GM19240 (cell line): ENCODE measurements around the gene LRRC38.

ENCODE experiments used
- DNase-seq: peaks from one replicate; pipeline ENCODE4 v3.0.0; 2011; ENCODE audit warnings: low spot score; ENCODE audit not compliant: insufficient read length

The LRRC38 gene

GRCh38 chr1:13517193-13517812, 3.5 kb upstream of the LRRC38 start:
- no peak for DNase-seq

DNA sequence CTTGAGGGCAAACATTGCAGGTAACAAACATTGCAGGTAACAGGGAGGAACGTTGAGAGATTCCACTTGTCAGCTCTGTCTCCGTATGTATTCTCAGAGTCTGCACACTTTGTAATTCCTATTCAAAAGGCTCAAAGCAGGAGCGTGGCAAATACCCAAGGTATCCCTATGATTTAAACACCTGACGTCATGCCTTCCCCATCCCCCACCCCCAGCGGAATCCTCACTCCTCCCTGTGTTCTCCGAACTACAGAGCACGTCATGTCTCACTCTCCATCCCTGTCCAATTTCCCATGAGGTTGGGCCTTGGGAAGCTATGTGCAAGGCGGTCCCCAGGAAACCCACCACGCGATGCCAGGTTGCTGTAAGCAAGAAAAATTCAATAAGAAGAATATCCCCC, 2.8 kb upstream of the LRRC38 start:
- no peak for DNase-seq

DNA sequence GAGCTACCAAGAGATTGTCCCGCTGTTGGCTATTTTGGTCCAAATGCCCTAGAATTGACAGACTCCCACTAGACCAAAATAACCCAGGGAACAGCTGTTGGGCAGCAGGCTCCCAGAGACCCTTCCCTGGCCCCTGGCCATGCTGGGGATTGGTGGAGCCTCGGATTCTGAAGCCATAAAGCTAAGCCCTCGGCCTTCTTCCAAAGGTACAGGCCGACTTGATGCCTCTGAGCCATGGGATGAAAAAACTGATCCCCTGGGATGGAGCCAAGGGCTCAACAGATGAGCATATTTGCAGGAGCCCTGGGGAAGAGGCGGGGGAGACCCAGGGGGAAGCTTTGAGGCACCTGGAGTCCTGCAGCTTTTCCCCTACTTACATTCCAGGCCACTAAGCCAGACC, 1.0 kb upstream of the LRRC38 start:
- no peak for DNase-seq

DNA sequence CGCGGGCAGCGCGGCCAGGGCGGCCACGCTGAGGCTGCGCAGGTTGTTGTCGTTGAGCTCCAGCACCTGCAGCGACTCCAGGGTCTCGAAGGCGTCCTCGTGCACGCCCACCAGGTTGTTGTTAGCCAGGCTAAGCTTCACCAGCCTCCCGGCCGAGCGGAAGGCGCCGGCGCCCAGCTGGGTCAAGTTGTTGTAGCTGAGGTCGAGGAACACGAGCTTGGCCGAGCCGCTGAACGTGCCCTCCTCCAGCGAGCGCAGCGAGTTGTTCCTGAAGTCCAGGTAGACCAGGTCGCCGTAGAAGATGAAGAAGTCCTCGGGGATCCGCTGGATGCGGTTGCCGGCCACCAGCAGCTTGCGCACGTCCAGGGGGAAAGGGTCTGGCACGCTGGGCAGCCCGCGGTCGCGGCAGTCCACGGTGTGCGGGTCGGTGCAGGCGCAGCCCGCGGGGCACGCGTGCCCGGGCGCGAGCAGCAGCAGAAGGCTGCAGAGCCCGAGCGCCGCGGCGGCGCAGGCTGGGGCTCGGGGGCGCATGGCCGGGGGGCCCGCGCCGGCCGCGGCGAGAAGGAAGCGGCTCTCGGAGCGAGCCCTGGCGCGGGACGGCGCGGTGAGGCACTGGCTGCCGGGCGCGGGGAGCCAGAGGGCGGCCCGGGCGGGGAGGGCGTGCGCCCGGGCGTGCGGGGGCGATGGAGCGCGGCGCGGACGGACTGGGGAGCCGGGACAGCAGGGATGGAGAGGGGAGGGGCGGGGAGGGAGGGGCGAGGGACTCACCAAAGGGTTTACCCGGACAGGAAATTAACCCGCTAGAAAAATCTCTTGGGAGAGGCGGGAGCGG, 524 bp downstream of the LRRC38 start:
- DNase-seq = no peak

DNA sequence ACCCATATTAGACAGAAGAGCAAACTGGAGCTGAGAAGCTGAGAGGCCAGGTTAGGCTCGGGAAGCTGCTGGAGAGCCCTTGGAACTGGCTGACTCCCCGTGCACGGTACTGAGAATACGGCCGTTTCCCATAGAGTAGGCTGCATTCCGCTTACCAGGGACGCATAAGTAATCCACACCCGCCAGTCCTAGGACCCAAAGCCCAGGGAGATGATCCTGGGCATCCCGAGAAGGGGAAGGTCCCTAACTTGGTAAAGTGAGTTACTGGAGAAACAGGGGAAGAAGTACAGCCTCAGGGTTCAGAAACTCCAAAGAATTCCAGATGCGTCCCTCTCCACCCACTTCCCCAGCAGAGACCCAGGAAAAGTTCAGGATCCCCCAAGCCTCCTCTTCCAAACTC, 1.3 kb downstream of the LRRC38 start:
- no peak for DNase-seq

GRCh38 chr1:13510499-13510898, 3.3 kb downstream of the LRRC38 start:
- DNase-seq = no peak

DNA sequence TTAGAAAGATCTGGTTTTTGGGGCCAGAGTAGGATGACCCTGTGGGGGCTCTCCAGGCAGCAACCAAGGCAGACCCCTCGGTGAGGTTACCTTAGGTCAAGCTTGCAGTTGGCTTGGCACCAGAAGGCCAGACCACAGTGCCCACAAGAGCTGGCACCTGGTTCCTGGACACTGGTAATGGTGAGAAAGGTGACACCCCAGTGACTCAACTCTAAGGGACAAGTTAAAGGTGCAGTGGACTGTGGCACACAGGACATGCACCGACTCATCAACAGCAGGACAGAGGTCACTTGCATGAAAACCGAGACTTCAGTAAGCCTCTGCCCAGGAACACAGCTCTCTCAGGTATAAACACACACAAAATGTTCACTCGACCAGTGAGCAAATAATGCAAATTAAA, 6.7 kb downstream of the LRRC38 start:
- DNase-seq = no peak

- no peak for DNase-seq
Measured at GRCh38 chr1:13505020-13505419, 8.8 kb downstream of the LRRC38 start.

DNA sequence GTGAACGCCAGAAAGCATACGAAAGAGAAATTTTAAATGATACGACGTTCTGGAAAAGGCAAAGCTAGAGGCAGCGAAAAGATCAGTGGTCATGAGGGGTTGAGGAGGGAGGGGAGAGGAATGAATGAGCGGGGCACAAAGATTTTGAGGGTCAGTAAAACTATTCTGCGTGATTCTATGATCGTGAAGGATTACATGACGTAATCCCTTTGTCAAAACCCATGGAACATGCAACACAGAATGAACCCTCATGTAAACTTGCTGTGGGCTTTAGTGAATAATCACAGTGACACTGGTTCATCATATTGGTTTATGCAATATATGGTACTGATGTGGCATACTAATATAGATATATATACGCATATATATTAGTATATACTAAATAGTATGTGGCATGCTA, 13.0 kb downstream of the LRRC38 start:
- DNase-seq = no peak

DNA sequence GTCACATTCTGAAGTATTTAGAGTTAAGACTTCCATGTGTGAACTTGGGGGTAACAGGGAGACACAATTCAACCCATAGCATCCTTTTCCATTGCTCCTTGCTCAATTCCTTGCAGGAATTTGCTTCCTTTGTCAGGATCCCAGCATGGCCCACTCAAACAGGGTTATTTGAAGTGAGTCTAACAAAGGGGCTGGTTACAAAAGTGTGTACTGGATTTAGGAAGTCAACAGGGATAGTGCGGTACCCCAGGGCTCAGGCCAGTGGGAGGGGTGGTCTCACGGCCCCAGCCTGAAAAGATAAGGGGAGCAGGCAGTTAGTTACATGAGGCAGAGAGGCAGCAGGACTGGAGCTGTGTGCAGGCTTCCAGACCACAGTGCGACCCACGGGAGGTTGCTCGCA, 14.4 kb downstream of the LRRC38 start:
- DNase-seq = no peak

GRCh38 chr1:13498553-13498952, 15.2 kb downstream of the LRRC38 start:
- no peak for DNase-seq

DNA sequence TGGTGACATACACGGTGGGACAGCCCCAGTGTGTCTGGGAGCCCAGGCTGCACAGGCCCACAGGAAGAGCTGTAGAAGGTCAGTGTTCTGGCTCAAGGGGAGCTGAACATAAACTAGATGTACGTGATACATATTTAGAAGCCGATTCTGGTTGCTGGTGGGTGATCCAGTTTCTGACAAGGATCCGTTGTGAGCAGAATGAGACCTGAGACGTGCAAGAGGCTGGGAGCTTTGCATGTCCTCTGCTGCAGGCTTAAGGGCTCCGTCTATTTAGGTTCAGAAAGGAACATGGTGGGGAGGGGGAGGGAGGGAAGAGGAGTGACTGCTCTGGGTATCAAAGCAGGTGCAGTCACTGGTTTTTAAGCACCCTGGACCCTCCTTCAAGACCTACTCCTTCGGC, 18.6 kb downstream of the LRRC38 start:
- no peak for DNase-seq

DNA sequence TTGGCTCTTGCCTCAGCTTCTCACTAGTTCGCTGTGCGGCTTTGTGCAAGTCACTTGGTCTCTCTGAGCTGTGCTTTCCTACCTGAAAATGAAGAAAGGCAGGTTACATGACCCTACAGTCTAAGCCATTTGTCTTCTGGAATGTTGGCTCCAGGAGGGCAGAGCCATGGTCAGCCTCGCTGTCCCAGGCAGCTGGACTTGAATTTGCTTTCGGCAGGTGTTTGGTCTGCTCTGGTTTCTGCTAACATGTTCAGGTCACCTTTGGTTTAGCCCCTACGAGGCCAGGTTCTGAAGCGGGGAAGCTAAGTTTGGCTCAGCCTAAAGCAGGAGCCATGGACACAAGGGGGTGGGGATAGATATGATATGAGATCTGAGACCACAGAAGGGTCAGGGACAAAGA, 19.1 kb downstream of the LRRC38 start:
- no peak for DNase-seq

GRCh38 chr1:13494025-13494424, 19.8 kb downstream of the LRRC38 start:
- DNase-seq = no peak

- DNase-seq = no peak
Measured at GRCh38 chr1:13492711-13493110, 21.1 kb downstream of the LRRC38 start.

DNA sequence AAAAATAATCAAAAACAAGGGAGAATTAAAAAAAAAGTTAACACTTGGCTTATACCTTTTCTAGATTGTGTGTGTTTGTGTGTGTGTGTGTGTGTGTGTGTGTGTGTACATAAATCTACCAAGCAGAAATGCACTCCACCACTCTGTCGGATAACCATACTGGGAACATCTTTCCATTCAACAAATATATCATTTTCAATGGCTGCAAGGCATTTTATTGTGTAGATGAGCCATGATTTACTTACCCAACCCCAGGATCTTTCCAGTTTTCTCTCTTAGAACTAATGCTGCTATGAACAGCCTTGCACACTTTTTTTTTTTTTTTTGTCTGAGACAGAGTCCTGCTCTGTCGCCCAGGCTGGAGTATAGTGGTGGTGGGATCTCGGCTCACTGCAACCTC, 25.8 kb downstream of the LRRC38 start:
- DNase-seq = no peak

GRCh38 chr1:13487143-13487868, 26.5 kb downstream of the LRRC38 start:
- DNase-seq = no peak

DNA sequence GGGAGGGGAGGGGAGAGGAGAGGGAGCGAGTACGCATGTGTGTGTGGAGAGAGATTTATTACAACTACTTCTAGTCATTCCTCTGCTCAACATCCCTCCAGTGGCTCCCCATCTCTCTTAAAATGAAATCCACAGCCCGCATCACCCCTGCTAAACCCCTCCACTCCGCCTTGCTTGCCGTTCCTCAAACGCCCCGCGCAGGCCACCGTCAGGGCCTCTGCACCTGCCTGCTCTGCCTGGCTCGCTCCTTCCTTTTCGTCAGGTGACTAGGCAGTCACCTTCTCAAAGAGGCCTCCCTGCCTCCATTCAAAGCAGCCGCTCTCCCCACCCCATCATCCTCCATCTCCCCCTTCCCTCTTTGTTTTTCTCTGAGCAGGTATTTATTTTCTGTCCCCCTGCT, 29.9 kb downstream of the LRRC38 start:
- no peak for DNase-seq

DNA sequence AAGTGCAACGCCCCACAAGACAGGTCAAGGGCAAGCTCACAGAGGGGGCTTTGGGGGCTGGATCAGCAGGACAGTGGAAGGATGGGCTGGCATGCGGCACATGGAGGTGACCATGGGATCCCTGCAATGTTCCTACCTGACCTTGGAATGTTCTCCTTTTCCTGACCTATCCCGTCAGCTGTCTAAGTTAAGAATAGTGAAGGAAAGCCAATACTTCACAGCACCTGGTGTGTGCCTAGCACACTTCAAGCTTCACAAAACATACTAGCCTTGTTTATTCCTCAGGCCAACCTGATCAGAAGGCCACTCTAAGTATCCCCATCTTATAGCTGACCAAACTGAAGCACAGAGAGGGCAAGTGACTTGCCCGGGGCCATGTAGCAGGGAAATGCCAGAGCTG, 31.2 kb downstream of the LRRC38 start:
- DNase-seq = no peak

GRCh38 chr1:13479171-13479856, 34.5 kb downstream of the LRRC38 start:
- no peak for DNase-seq

- no peak for DNase-seq
Measured at GRCh38 chr1:13478692-13479091, 35.1 kb downstream of the LRRC38 start.

- DNase-seq = no peak
Measured at GRCh38 chr1:13469343-13469742, 44.5 kb downstream of the LRRC38 start.
